Thymus (tissue), 14 donors: ENCODE measurements around the gene SPDEF. TPM values are rescaled to one million over a fixed set of nuclear protein-coding genes. Genes with fewer than 3 reads are reported as not detected.

Experiments used
- DNase-seq, 9 donors: peaks; one replicate each; pipeline ENCODE4 v3.0.0-alpha.2; 2013; ENCODE audit warnings: low spot score in 9 of 9, low read depth in 6 of 9, missing footprints in 1 of 9
- H3K27ac ChIP-seq, 2 donors: one replicate each; pipeline ENCODE4 v1.5.1; 2013; ENCODE audit warnings: control low read depth in 1 of 2, low read depth in 1 of 2, low read length in 1 of 2, mild to moderate bottlenecking in 1 of 2, moderate library complexity in 1 of 2
- H3K27me3 ChIP-seq, 2 donors: one replicate each; pipeline ENCODE4 v1.5.1; 2013; ENCODE audit warnings: low read length in 1 of 2; ENCODE audit not compliant: control insufficient read depth in 2 of 2, insufficient read depth in 1 of 2
- H3K36me3 ChIP-seq, 2 donors: one replicate each; pipeline ENCODE4 v1.5.1; 2013; ENCODE audit warnings: low read length in 1 of 2, mild to moderate bottlenecking in 1 of 2, moderate library complexity in 1 of 2; ENCODE audit not compliant: control insufficient read depth in 2 of 2, insufficient read depth in 2 of 2
- H3K4me1 ChIP-seq, 2 donors: one replicate each; pipeline ENCODE4 v1.5.1; 2013; ENCODE audit warnings: low read length in 2 of 2; ENCODE audit not compliant: control insufficient read depth in 2 of 2, insufficient read depth in 2 of 2
- H3K4me3 ChIP-seq, 2 donors: one replicate each; pipeline ENCODE4 v1.5.1; 2013; ENCODE audit warnings: low read length in 2 of 2, control low read depth in 1 of 2, mild to moderate bottlenecking in 1 of 2
- H3K9me3 ChIP-seq, 2 donors: one replicate each; pipeline ENCODE4 v1.5.1; 2013; ENCODE audit warnings: low read length in 1 of 2, mild to moderate bottlenecking in 1 of 2; ENCODE audit not compliant: control insufficient read depth in 2 of 2, insufficient read depth in 1 of 2
- WGBS: extraction: QIAGEN DNeasy Blood & Tissue Kit; methylation state at CpG from one replicate; pipeline ENCODE4 v1.1.7; 2013; 5-methylcytosine and 5-hydroxymethylcytosine counted together
- long read RNA-seq, 10 donors: transcript quantifications; one replicate each; lab custom pipeline, GENCODE V29; 2026
- polyA plus RNA-seq: library from polyadenylated mRNA; stranded (reverse); fragments of 200-250 nt; gene quantifications from one replicate; pipeline ENCODE4 v1.2.3, GENCODE V29; 2013
- total RNA-seq: library from RNA; stranded (reverse); fragments of 120-200 nt; gene quantifications from one replicate; pipeline ENCODE4 v1.2.4, GENCODE V29; 2013
- donor health status: healthy.

Gene SPDEF
- 0.14 TPM for total RNA-seq
- polyA plus RNA-seq = 0.55 TPM
- long read RNA-seq, donor 1 = 0 reads
- long read RNA-seq, donor 2 = 0 reads
- long read RNA-seq, donor 3 = 0 reads
- long read RNA-seq, donor 4 = 0 reads
- long read RNA-seq, donor 5 = 0 reads
- long read RNA-seq, donor 6 = 0 reads
- long read RNA-seq, donor 7 = 0 reads
- long read RNA-seq, donor 8 = 0 reads
- long read RNA-seq, donor 9 = 0 reads
- long read RNA-seq, donor 10 = 0 reads

DNA sequence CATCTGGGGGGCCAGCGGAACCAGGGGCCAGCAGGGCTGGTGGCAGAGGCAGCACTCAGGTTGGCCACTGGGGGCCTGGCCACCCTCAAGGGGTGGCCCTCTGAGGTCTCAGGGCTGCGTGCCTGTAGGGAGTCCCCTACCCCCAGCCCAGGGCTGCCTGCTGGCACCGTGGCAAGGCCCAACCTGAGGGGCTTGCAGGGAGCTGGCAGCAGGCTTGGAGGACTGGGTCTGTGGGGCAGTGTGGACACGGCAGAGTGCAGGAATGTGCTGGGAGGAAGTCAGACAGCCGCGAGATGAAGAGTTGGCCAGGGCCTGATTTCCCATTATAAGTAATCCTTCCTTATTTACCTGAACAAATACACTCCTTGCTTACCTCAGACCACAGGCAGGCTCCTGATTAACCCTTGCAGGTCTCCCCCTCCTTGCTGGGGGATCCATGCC is at the start of gene SPDEF:
TSS of gene SPDEF (minus strand) at position 299 of the 441 bp plus-strand sequence. CDS start 11,874 bp downstream, outside the sequence.
- no peak within 1 kb of the TSS for H3K4me3 ChIP-seq
- no peak within 1 kb of the TSS for H3K27ac ChIP-seq

DNA sequence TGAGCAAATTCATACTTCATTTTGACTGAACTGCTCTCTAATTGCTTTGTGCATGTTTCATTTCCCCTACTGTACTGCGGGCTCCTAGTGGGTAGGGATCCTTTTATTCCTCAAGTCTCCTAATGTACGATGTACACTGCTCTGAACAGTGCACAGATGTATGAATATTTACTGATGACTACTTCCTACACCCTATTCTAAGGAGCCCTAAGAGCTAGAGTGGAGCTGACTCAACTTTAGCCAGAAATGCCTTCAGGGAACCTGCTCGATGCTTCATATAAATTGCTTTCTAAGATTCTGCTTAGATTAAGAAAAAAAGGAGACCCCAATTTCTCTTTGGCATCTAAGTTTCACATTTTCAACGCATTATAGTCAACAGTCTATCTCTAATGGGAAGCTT is 47.6 kb upstream of the SPDEF start:
- Histone ChIP-seq H3K9me3 (no peaks in the 10 kb centered on the region), H3K4me3 (no peak overlapping the region), H3K27ac (no peak overlapping the region), H3K36me3 (peaks cover 11 to 24% of the 10 kb centered on the region in 2 donors), H3K27me3 (no peaks in the 10 kb centered on the region), H3K4me1 (no peaks in the 10 kb centered on the region)
- 97% methylated on average over 4 of the region's 4 CpGs for whole genome bisulfite sequencing
- no peak for DNase-seq

More for the DNA sequence above, at the start of gene SPDEF:
- H3K9me3 ChIP-seq = peaks cover 0 to 4% of the 10 kb centered on the region in 2 donors
- 77% methylated on average over 6 of the region's 6 CpGs for WGBS
- DNase-seq = no peak
- H3K36me3 ChIP-seq = no peaks in the 10 kb centered on the region
- H3K27me3 ChIP-seq = no peaks in the 10 kb centered on the region
- H3K4me1 ChIP-seq = peaks cover 0 to 21% of the 10 kb centered on the region in 2 donors

- Histone ChIP-seq H3K27me3 (no peaks in the 10 kb centered on the region), H3K4me3 (no peak overlapping the region), H3K36me3 (peaks cover 12 to 27% of the 10 kb centered on the region in 2 donors), H3K4me1 (no peaks in the 10 kb centered on the region), H3K27ac (no peak overlapping the region), H3K9me3 (no peaks in the 10 kb centered on the region)
- DNase-seq = no peak
- 95% methylated on average over 10 of the region's 10 CpGs for whole genome bisulfite sequencing
Measured at GRCh38 chr6:34602318-34603111, 46.4 kb upstream of the SPDEF start.

DNA sequence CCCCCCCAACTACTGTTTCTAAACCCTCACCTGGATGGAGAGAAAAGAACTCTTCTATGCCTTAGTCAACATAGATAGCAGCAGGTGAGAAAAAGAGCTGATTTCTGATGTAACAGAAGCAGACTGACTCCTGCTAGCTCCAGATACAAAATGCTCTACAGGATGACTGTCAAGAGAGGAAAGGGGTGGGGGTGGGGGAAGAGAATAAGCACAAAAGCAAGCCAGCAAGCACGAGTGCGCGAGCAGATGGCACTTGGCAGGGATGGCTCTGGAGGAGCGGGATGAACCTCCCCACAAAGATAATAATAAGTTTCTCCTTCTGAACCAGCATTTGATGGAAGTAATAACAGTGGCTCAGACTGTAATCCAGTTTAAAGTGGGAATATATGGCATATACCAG is 45.6 kb upstream of the SPDEF start:
- DNase-seq = no peak
- peaks cover 13 to 30% of the 10 kb centered on the region in 2 donors for H3K36me3 ChIP-seq
- no peaks in the 10 kb centered on the region for H3K27me3 ChIP-seq
- H3K9me3 ChIP-seq = no peaks in the 10 kb centered on the region
- H3K4me1 ChIP-seq = no peaks in the 10 kb centered on the region
- no peak overlapping the region for H3K4me3 ChIP-seq
- no peak overlapping the region for H3K27ac ChIP-seq
- 97% methylated on average over 4 of the region's 4 CpGs for WGBS

GRCh38 chr6:34600796-34601195 is 44.7 kb upstream of the SPDEF start:
- H3K36me3 ChIP-seq = peaks cover 8 to 23% of the 10 kb centered on the region in 2 donors

GRCh38 chr6:34600101-34600500 is 44.0 kb upstream of the SPDEF start:
- no peaks in the 10 kb centered on the region for H3K4me1 ChIP-seq
- no peak overlapping the region for H3K4me3 ChIP-seq
- peaks cover 8 to 20% of the 10 kb centered on the region in 2 donors for H3K36me3 ChIP-seq
- no peak for DNase-seq
- H3K9me3 ChIP-seq = no peaks in the 10 kb centered on the region
- H3K27me3 ChIP-seq = no peaks in the 10 kb centered on the region
- WGBS = 98% methylated on average over 5 of the region's 5 CpGs
- no peak overlapping the region for H3K27ac ChIP-seq

More at GRCh38 chr6:34600796-34601195, 44.7 kb upstream of the SPDEF start:
- 97% methylated on average over 4 of the region's 4 CpGs for WGBS
- DNase-seq = no peak
- H3K4me3 ChIP-seq = no peak overlapping the region
- H3K27ac ChIP-seq = no peak overlapping the region
- no peaks in the 10 kb centered on the region for H3K4me1 ChIP-seq
- H3K9me3 ChIP-seq = no peaks in the 10 kb centered on the region
- H3K27me3 ChIP-seq = no peaks in the 10 kb centered on the region

GRCh38 chr6:34598712-34599111 is 42.6 kb upstream of the SPDEF start:
- Histone ChIP-seq H3K4me1 (no peaks in the 10 kb centered on the region), H3K9me3 (no peaks in the 10 kb centered on the region), H3K27me3 (no peaks in the 10 kb centered on the region), H3K4me3 (no peak overlapping the region), H3K36me3 (peaks cover 8 to 18% of the 10 kb centered on the region in 2 donors), H3K27ac (no peak overlapping the region)
- WGBS = 94% methylated on average over 3 of the region's 3 CpGs
- DNase-seq = no peak

DNA sequence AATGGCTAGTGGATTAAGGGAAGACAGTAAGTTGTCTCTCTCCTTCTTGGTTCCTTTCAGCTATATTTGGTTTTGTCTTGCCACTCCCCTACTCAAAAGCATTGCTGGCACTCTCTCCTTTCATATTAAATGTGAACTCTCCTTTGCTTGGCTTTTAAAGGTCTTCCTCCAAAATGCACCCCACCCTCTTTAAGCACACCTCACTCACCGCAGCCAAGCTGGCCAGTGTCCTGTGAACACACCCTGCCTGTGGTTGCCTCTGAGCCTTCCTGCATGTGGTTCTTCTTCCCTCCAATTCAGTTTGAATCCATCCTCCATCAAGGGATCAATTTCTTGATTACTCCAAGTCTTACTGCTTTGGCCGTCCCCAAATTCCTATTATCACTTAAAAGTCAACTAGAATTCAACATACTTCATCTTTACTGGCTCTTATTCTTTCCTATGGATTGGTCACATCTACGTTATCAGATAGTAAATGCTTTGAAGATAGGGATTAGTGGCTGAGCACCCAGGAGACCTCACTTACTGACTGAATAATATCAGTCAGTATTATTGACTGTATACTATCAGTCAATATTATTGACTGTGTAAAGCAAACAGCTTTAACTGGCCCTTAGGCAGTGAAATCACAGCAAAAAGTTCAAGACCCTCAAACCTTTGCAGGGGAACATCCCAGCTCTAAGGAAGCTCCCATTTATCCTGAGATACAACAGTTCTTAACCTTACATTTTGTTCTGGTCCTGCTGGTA is 41.6 kb upstream of the SPDEF start:
- Histone ChIP-seq H3K4me3 (no peak overlapping the region), H3K27ac (no peak overlapping the region), H3K9me3 (no peaks in the 10 kb centered on the region), H3K36me3 (peaks cover 8 to 17% of the 10 kb centered on the region in 2 donors), H3K4me1 (no peaks in the 10 kb centered on the region), H3K27me3 (no peaks in the 10 kb centered on the region)
- 95% methylated on average over 3 of the region's 3 CpGs for WGBS
- no peak for DNase-seq

DNA sequence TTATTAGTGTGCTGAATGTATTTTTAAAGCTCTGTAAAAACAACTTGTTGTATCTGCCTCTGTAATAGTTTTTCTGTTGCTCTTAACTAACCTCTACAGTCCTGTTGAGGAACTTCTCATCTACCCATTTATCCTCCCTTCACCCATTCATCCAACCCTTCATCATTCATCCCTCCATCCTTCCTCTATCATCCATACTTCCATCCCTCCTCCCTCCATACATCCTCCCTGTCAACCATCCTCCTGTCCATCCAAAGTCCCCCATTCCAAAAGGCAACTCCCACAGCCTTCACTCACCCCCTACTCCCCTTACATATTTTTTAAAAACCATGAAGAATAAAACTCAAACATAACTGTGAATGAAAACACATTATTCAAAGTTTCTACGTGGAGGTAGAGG is 40.7 kb upstream of the SPDEF start:
- Histone ChIP-seq H3K27ac (no peak overlapping the region), H3K4me1 (peaks cover 4 to 5% of the 10 kb centered on the region in 2 donors), H3K4me3 (no peak overlapping the region)

More for the DNA sequence above, 40.7 kb upstream of the SPDEF start:
- no peak for DNase-seq
- no peaks in the 10 kb centered on the region for H3K9me3 ChIP-seq
- no peaks in the 10 kb centered on the region for H3K27me3 ChIP-seq
- peaks cover 8 to 17% of the 10 kb centered on the region in 2 donors for H3K36me3 ChIP-seq
- 22% methylated on average over 1 of the region's 1 CpG for WGBS
